Uterus (tissue), 4 donors: ENCODE data around the gene NHSL1. TPM values are rescaled to one million over a fixed set of nuclear protein-coding genes. Genes with fewer than 3 reads are reported as not detected.

Experiments
- DNase-seq, 2 donors: peaks; one replicate each; pipeline ENCODE4 v3.0.0-alpha.2; 2019 to 2020
- H3K27ac ChIP-seq, 2 donors: fragments of 200-600 bp; sonication (generic); 1 replicate in 1 of 2; 2 replicates in 1 of 2; pipeline ENCODE4 v1.5.1; 2016 to 2018
- H3K27me3 ChIP-seq, 2 donors: fragments of 200-600 bp; sonication (generic); one replicate each; pipeline ENCODE4 v1.5.1; 2018 to 2019; ENCODE audit warnings: control low read depth in 1 of 2
- H3K36me3 ChIP-seq, 2 donors: fragments of 200-600 bp; sonication (generic); one replicate each; pipeline ENCODE4 v1.5.1; 2019; ENCODE audit warnings: control low read depth in 1 of 2
- H3K4me1 ChIP-seq, 2 donors: fragments of 200-600 bp; sonication (generic); one replicate each; pipeline ENCODE4 v1.5.1; 2018 to 2019; ENCODE audit warnings: control low read depth in 1 of 2
- H3K4me3 ChIP-seq, 2 donors: fragments of 200-600 bp; sonication (generic); 1 replicate in 1 of 2; 2 replicates in 1 of 2; pipeline ENCODE4 v1.5.1; 2018 to 2019; ENCODE audit warnings: mild to moderate bottlenecking in 1 of 2
- H3K9me3 ChIP-seq, 2 donors: fragments of 200-600 bp; sonication (generic); one replicate each; pipeline ENCODE4 v1.5.1; 2019; ENCODE audit warnings: control low read depth in 1 of 2
- POLR2A ChIP-seq, 2 donors: fragments of 450-650 bp; IDR thresholded peaks; one replicate each; pipeline ENCODE4 v1.6.1; 2016; ENCODE audit warnings: antibody characterized with exemption in 2 of 2, mild to moderate bottlenecking in 1 of 2, moderate library complexity in 1 of 2
- intact Hi-C: fragments of 100-400 bp; cut with DNase I; formaldehyde crosslinking; loops from one replicate; pipeline ENCODE4 v1.15.1; 2023; ENCODE audit warnings: low total_unique reads
- total RNA-seq, 4 donors: library from RNA; depleted of rRNA in 3 of 4; stranded (reverse); fragments of >200 nt in 3 of 4; gene quantifications; one replicate each; pipeline versions ENCODE4 v1.1.0 to v1.2.4, GENCODE V29; 2014 to 2023
- TF ChIP-seq, protein P1 (sequence below), 4 experiments: fragments of 200-600 bp in 2 of 4; fragments of 450-650 bp in 2 of 4; sonication (generic) in 2 of 4; IDR thresholded peaks; one replicate each; pipeline ENCODE4 v1.5.1; 2016 to 2019; ENCODE audit warnings: antibody characterized with exemption in 4 of 4, mild to moderate bottlenecking in 2 of 4, moderate library complexity in 1 of 4
- donor health status: DM: yes; HTN: yes; CAD: no.

NHSL1 gene
- total RNA-seq, 4 donors from 2014 or later, result 2.8 to 30.9 (median 7.9) TPM

DNA sequence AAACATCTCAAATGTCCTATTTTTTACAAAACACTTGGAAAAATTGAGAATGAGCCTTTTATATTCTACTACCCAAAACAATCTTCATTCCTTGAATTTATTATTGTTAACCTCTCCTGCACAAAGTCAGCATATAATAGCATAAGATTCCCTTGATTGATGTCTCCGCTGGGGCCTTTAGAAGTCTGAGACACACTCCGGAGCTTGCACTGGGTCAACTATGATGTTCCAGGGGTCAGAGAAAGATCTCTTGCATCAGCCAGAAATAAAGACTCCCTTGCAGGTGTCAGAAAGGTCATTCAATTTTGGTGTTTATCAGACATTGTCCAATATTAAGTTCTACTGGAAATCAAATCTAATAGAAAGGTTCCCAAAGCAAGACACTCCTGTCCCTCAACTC is 29.7 kb upstream of the NHSL1 start:
- no peak for DNase-seq
- no peaks in the 10 kb centered on the region for H3K4me1 ChIP-seq
- intact Hi-C loops, result loop anchor here (10.0 kb wide), 1 partner anchor 414 kb away; no protein-coding TSS in a partner anchor
- no peak for TF ChIP-seq POLR2A (IDR thresholded peaks at IDR 0.05)
- no peaks in the 10 kb centered on the region for H3K27me3 ChIP-seq
- no peaks in the 10 kb centered on the region for H3K36me3 ChIP-seq
- H3K27ac ChIP-seq, result no peak overlapping the region
- H3K4me3 ChIP-seq, result no peak overlapping the region
- H3K9me3 ChIP-seq, result no peaks in the 10 kb centered on the region

DNA sequence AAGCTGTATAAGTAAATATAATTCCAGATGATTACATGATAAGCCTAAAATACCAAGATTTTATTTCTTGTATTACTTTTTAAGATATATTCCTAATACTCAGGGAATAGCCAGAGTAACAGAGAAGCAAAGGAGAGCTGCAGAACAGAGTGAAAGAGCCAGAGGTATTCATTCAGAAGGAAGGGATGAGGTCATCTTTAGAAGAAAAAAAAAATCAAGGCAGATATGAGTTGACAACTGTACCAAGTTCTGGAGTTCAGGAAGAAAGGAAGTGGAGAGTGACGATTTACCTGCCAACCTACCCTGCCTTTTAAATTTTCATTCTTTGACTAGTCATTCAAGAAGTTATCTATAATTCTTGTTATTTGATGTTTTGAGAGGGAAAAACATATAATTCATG is 28.8 kb upstream of the NHSL1 start:
- Histone ChIP-seq H3K27me3 (no peaks in the 10 kb centered on the region), H3K4me3 (no peak overlapping the region), H3K9me3 (no peaks in the 10 kb centered on the region), H3K36me3 (no peaks in the 10 kb centered on the region), H3K4me1 (no peaks in the 10 kb centered on the region), H3K27ac (no peak overlapping the region)
- no peak for DNase-seq
- intact Hi-C loops, result loop anchor here (10.0 kb wide), 1 partner anchor 413 kb away; no protein-coding TSS in a partner anchor
- no peak for TF ChIP-seq POLR2A (IDR thresholded peaks at IDR 0.05)
- TF ChIP-seq, protein P1, sequence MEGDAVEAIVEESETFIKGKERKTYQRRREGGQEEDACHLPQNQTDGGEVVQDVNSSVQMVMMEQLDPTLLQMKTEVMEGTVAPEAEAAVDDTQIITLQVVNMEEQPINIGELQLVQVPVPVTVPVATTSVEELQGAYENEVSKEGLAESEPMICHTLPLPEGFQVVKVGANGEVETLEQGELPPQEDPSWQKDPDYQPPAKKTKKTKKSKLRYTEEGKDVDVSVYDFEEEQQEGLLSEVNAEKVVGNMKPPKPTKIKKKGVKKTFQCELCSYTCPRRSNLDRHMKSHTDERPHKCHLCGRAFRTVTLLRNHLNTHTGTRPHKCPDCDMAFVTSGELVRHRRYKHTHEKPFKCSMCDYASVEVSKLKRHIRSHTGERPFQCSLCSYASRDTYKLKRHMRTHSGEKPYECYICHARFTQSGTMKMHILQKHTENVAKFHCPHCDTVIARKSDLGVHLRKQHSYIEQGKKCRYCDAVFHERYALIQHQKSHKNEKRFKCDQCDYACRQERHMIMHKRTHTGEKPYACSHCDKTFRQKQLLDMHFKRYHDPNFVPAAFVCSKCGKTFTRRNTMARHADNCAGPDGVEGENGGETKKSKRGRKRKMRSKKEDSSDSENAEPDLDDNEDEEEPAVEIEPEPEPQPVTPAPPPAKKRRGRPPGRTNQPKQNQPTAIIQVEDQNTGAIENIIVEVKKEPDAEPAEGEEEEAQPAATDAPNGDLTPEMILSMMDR (IDR thresholded peaks at IDR 0.05), result no peak

DNA sequence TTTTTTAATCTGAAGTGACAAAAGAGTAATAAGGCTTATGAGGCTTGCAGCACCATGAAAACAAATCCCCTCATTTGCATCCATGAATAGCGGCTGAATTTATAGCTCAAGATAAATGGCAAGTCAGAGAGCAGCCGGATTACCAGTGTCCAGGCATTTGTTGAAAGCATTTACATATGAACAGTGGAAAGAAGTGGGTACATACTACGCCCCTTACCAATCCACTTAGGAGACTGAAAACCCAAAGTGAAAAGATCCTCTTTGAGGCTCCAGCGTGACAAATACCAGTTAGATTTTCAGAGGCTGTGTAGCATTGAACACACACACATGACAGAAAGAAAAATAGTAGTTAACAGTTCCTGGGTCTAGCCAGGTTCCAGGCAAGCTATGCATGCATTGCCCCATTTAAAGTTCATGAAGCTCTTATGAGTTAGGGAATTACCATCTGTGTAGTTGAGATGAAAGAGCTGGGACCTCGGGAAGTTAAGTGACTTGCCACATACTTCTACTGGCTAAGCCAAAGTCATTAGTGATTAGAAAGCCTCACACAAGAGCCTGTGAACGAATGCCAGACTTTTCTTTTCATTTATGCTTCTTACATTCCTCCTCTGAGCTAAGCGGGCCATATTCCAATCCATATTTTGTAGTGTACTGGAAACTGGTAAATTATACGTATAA is 28.3 kb upstream of the NHSL1 start:
- H3K9me3 ChIP-seq, result no peaks in the 10 kb centered on the region
- H3K36me3 ChIP-seq, result no peaks in the 10 kb centered on the region
- DNase-seq, result no peak
- H3K4me1 ChIP-seq, result no peaks in the 10 kb centered on the region
- H3K27ac ChIP-seq, result no peak overlapping the region
- TF ChIP-seq, protein P1 (IDR thresholded peaks at IDR 0.05), result no peak
- no peak overlapping the region for H3K4me3 ChIP-seq
- no peaks in the 10 kb centered on the region for H3K27me3 ChIP-seq
- intact Hi-C loops, result loop anchor here (10.0 kb wide), 1 partner anchor 413 kb away; no protein-coding TSS in a partner anchor

DNA sequence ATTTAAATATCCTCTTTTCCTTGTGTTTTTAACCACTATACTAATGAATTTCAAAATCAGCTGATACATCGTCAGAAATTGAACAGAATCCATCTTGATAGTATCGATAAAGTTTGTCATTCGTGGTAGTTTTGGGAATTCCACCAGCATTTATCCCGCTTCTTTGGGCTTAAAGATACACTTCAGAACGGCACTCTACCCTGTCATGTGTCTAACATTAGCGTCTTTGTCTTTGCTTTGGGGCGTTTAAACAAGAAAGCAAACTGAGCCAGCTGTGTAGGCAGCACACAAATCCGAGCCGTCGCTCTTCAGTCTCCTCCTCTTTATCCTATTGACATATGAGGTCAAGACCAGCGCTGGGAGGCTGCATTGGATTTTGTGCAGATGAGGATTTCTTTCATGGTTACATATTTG is 27.5 kb upstream of the NHSL1 start:
- Histone ChIP-seq H3K27me3 (no peaks in the 10 kb centered on the region), H3K27ac (no peak overlapping the region), H3K9me3 (no peaks in the 10 kb centered on the region), H3K4me1 (no peaks in the 10 kb centered on the region), H3K36me3 (no peaks in the 10 kb centered on the region), H3K4me3 (no peak overlapping the region)
- intact Hi-C loops, result loop anchor here (10.0 kb wide), 1 partner anchor 412 kb away; no protein-coding TSS in a partner anchor
- TF ChIP-seq, protein P1 (IDR thresholded peaks at IDR 0.05), result no peak
- no peak for TF ChIP-seq POLR2A (IDR thresholded peaks at IDR 0.05)
- no peak for DNase-seq

DNA sequence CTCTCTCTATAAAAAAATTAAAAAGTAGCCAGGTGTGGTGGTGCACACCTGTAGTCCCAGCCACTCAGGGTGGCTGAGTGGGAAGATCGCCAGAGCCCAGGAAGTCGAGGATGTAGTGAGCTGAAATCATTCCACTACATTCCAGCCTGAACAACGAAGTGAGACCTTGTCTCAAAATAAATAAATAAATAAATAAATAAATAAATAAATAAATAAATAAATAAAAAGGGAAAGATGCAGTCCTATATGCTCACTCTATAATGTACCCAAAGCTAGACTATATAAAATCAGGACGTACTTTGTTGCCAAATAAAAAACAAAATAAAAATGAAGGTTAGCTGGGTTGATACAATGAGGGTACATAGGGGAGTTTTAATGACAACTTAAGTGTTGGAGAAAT is 26.1 kb upstream of the NHSL1 start:
- TF ChIP-seq POLR2A (IDR thresholded peaks at IDR 0.05), result no peak
- TF ChIP-seq, protein P1 (IDR thresholded peaks at IDR 0.05), result no peak
- H3K4me3 ChIP-seq, result no peak overlapping the region
- H3K27me3 ChIP-seq, result no peaks in the 10 kb centered on the region
- H3K27ac ChIP-seq, result no peak overlapping the region
- H3K9me3 ChIP-seq, result no peaks in the 10 kb centered on the region
- intact Hi-C loops, result loop anchor here (10.0 kb wide), 1 partner anchor 411 kb away; no protein-coding TSS in a partner anchor
- no peak for DNase-seq
- no peaks in the 10 kb centered on the region for H3K36me3 ChIP-seq
- H3K4me1 ChIP-seq, result no peaks in the 10 kb centered on the region
